H9 (cell line): ENCODE data around the gene COA6. TPM values are rescaled to one million over a fixed set of nuclear protein-coding genes. Genes with fewer than 3 reads are reported as not detected.

Experiments
- DNase-seq: peaks from one replicate; pipeline ENCODE4 v3.0.0-alpha.2; 2017
- H2AFZ ChIP-seq: one replicate; pipeline ENCODE4 v1.6.1; 2013; ENCODE audit warnings: mild to moderate bottlenecking, low read length, control low read depth, moderate library complexity
- H2AK5ac ChIP-seq: 2 replicates; pipeline ENCODE4 v1.6.1; 2013; ENCODE audit warnings: low read length, control low read depth, mixed read lengths; ENCODE audit not compliant: insufficient read length
- H2BK120ac ChIP-seq: one replicate; pipeline ENCODE4 v1.6.1; 2013; ENCODE audit warnings: low read depth, mild to moderate bottlenecking, low read length, control low read depth, inconsistent platforms; ENCODE audit not compliant: poor library complexity, severe bottlenecking
- H2BK12ac ChIP-seq: 2 replicates; pipeline ENCODE4 v1.6.1; 2013; ENCODE audit warnings: low read length, control low read depth, mixed read lengths, low read depth; ENCODE audit not compliant: insufficient read length
- H2BK15ac ChIP-seq: 2 replicates; pipeline ENCODE4 v1.6.1; 2013; ENCODE audit warnings: low read depth, low read length, control low read depth
- H2BK20ac ChIP-seq: one replicate; pipeline ENCODE4 v1.6.1; 2013; ENCODE audit warnings: low read depth, mild to moderate bottlenecking, low read length, control low read depth, inconsistent platforms; ENCODE audit not compliant: poor library complexity, severe bottlenecking
- H2BK5ac ChIP-seq: 2 replicates; pipeline ENCODE4 v1.6.1; 2013; ENCODE audit warnings: low read length, control low read depth, mixed read lengths; ENCODE audit not compliant: insufficient read length
- H3K14ac ChIP-seq: 2 replicates; pipeline ENCODE4 v1.6.1; 2013; ENCODE audit warnings: low read length, control low read depth; ENCODE audit not compliant: insufficient read depth
- H3K18ac ChIP-seq: 2 replicates; pipeline ENCODE4 v1.6.1; 2013; ENCODE audit warnings: low read depth, mild to moderate bottlenecking, mixed read lengths, low read length, control low read depth; ENCODE audit not compliant: insufficient read length
- H3K23ac ChIP-seq: 2 replicates; pipeline ENCODE4 v1.6.1; 2013; ENCODE audit warnings: low read length, control low read depth, mixed read lengths, low read depth; ENCODE audit not compliant: insufficient read length
- H3K23me2 ChIP-seq: 2 replicates; pipeline ENCODE4 v1.6.1; 2013; ENCODE audit warnings: low read depth, mild to moderate bottlenecking, mixed read lengths, low read length, control low read depth; ENCODE audit not compliant: insufficient read length, poor library complexity, severe bottlenecking
- H3K27ac ChIP-seq: 2 replicates; pipeline ENCODE4 v1.5.1; 2013; ENCODE audit warnings: low read length, control low read depth, mixed read lengths, low read depth; ENCODE audit not compliant: insufficient read length
- H3K27me3 ChIP-seq: 2 replicates; pipeline ENCODE4 v1.6.1; 2013; ENCODE audit warnings: low read length, control low read depth, inconsistent platforms; ENCODE audit not compliant: insufficient read depth
- H3K4ac ChIP-seq: 2 replicates; pipeline ENCODE4 v1.6.1; 2013; ENCODE audit warnings: low read depth, mild to moderate bottlenecking, control low read depth, inconsistent platforms, low read length, moderate library complexity
- H3K4me1 ChIP-seq: 2 replicates; pipeline ENCODE4 v1.6.1; 2013; ENCODE audit warnings: low read length, control low read depth, inconsistent platforms; ENCODE audit not compliant: insufficient read depth
- H3K4me2 ChIP-seq: 2 replicates; pipeline ENCODE4 v1.6.1; 2013; ENCODE audit warnings: low read length, control low read depth, mixed read lengths; ENCODE audit not compliant: insufficient read length, insufficient read depth
- H3K56ac ChIP-seq: 2 replicates; pipeline ENCODE4 v1.6.1; 2013; ENCODE audit warnings: low read depth, mild to moderate bottlenecking, mixed read lengths, low read length, control low read depth; ENCODE audit not compliant: insufficient read length
- H3K79me1 ChIP-seq: 2 replicates; pipeline ENCODE4 v1.6.1; 2013; ENCODE audit warnings: low read depth, mild to moderate bottlenecking, moderate library complexity, low read length, control low read depth, inconsistent platforms; ENCODE audit not compliant: insufficient read depth, poor library complexity, severe bottlenecking
- H3K79me2 ChIP-seq: 2 replicates; pipeline ENCODE4 v1.6.1; 2013; ENCODE audit warnings: low read length, control low read depth, inconsistent platforms; ENCODE audit not compliant: insufficient read depth
- H3K9ac ChIP-seq: 2 replicates; pipeline ENCODE4 v1.6.1; 2013; ENCODE audit warnings: low read length, control low read depth, mixed read lengths; ENCODE audit not compliant: insufficient read length; ENCODE audit errors: extremely low read depth
- H3K9me3 ChIP-seq: one replicate; pipeline ENCODE4 v1.6.1; 2013; ENCODE audit warnings: low read depth, low read length, inconsistent platforms; ENCODE audit not compliant: control insufficient read depth
- H3T11ph ChIP-seq: one replicate; pipeline ENCODE4 v1.6.1; 2013; ENCODE audit warnings: mild to moderate bottlenecking, low read length, control low read depth, inconsistent platforms
- H4K20me1 ChIP-seq: one replicate; pipeline ENCODE4 v1.6.1; 2013; ENCODE audit not compliant: control insufficient read depth, insufficient read length, insufficient read depth
- H4K5ac ChIP-seq: 2 replicates; pipeline ENCODE4 v1.6.1; 2013; ENCODE audit warnings: low read depth, mild to moderate bottlenecking, mixed read lengths, low read length, control low read depth; ENCODE audit not compliant: insufficient read length
- H4K8ac ChIP-seq: replicated peaks from 2 replicates; pipeline ENCODE4 v1.6.1; 2013; ENCODE audit warnings: low read length, control low read depth, mixed read lengths, low read depth; ENCODE audit not compliant: insufficient read length
- H4K91ac ChIP-seq: 2 replicates; pipeline ENCODE4 v1.6.1; 2013; ENCODE audit warnings: low read depth, mild to moderate bottlenecking, moderate library complexity, mixed read lengths, low read length, control low read depth; ENCODE audit not compliant: insufficient read length
- H3K27ac Mint-ChIP-seq, 3 experiments: 2 replicates in 2 of 3; 3 replicates in 1 of 3; pipeline ENCODE4 v1.8.0; 2020 to 2021; ENCODE audit warnings: mixed read lengths in 3 of 3, mild to moderate bottlenecking in 1 of 3, moderate library complexity in 1 of 3
- H3K27me3 Mint-ChIP-seq: 2 replicates; pipeline ENCODE4 v1.8.0; 2021; ENCODE audit warnings: low read depth, mild to moderate bottlenecking, moderate library complexity, mixed read lengths
- H3K36me3 Mint-ChIP-seq, 3 experiments: 2 replicates in 2 of 3; 3 replicates in 1 of 3; pipeline ENCODE4 v1.8.0; 2020 to 2021; ENCODE audit warnings: low read depth in 3 of 3, mixed read lengths in 3 of 3; ENCODE audit not compliant: insufficient read depth in 1 of 3
- H3K4me1 Mint-ChIP-seq, 2 experiments: 2 replicates each; pipeline ENCODE4 v1.8.0; 2020; ENCODE audit warnings: mixed read lengths in 2 of 2
- H3K4me3 Mint-ChIP-seq, 2 experiments: 2 replicates in 1 of 2; 3 replicates in 1 of 2; pipeline ENCODE4 v1.8.0; 2020 to 2021; ENCODE audit warnings: mild to moderate bottlenecking in 2 of 2, mixed read lengths in 2 of 2, moderate library complexity in 1 of 2
- H3K9me3 Mint-ChIP-seq, 2 experiments: 2 replicates in 1 of 2; 3 replicates in 1 of 2; pipeline ENCODE4 v1.8.0; 2020; ENCODE audit warnings: mild to moderate bottlenecking in 2 of 2, mixed read lengths in 2 of 2, moderate library complexity in 1 of 2
- CTCF ChIP-seq: fragments of 200-600 bp; sonication (generic); conservative IDR thresholded peaks from 3 replicates; pipeline ENCODE4 v1.8.0; 2021; ENCODE audit warnings: antibody characterized with exemption, mild to moderate bottlenecking
- WGBS: extraction: QIAGEN DNeasy Blood & Tissue Kit; methylation state at CpG from one replicate; pipeline ENCODE4 v1.1.7; 2013; ENCODE audit warnings: missing lambda C conversion rate, low lambda C conversion rate, mixed read lengths; ENCODE audit not compliant: insufficient read length; ENCODE audit errors: extremely low coverage; 5-methylcytosine and 5-hydroxymethylcytosine counted together
- total RNA-seq: library from RNA; stranded (reverse); gene quantifications from 2 replicates; pipeline ENCODE4 v1.2.1, GENCODE V29; 2021

Gene COA6
- total RNA-seq, 1 experiment from 2014 or later = 42.3 TPM

- Mint-ChIP-seq H3K4me1 (no peaks in the 10 kb centered on the region), H3K36me3 (peaks cover 0 to 18% (median 14%) of the 10 kb centered on the region in 3 experiments; a peak in 5 of 7 replicates), H3K4me3 (no peak overlapping the region), H3K9me3 (no peaks in the 10 kb centered on the region), H3K27me3 (no peaks in the 10 kb centered on the region; the same call in 1 of the 2 replicates), H3K27ac (peak overlapping the region in 1 of 3 experiments; percentile 8; a peak in 2 of 7 replicates)
- no peak overlapping the region for H3K56ac ChIP-seq
- H4K91ac ChIP-seq = no peak overlapping the region
- H4K5ac ChIP-seq = no peak overlapping the region
- H2AFZ ChIP-seq = no peak overlapping the region
- no peaks in the 10 kb centered on the region for H4K20me1 ChIP-seq
- no peak overlapping the region for H3K14ac ChIP-seq
- no peak overlapping the region for H2BK12ac ChIP-seq
- H4K8ac ChIP-seq = no peak overlapping the region
- H3K18ac ChIP-seq = no peak overlapping the region
- WGBS = 100% methylated on average over 1 of the region's 3 CpGs
- H3K79me2 ChIP-seq = no peaks in the 10 kb centered on the region
- no peaks in the 10 kb centered on the region for H3K9me3 ChIP-seq
- H2AK5ac ChIP-seq = no peak overlapping the region
- no peak overlapping the region for H2BK15ac ChIP-seq
- H3K79me1 ChIP-seq = no peaks in the 10 kb centered on the region
- no peaks in the 10 kb centered on the region for H3K27me3 ChIP-seq
- no peak overlapping the region for H3K9ac ChIP-seq
- no peak overlapping the region for H3K4ac ChIP-seq
- H3K23me2 ChIP-seq = no peaks in the 10 kb centered on the region
- H2BK5ac ChIP-seq = no peak overlapping the region
- no peak for TF ChIP-seq CTCF
- no peak overlapping the region for H2BK20ac ChIP-seq
- no peak for DNase-seq
- H3K27ac ChIP-seq = no peak overlapping the region
- no peak overlapping the region for H2BK120ac ChIP-seq
- no peak overlapping the region for H3K4me2 ChIP-seq
- no peak overlapping the region for H3K23ac ChIP-seq
- no peaks in the 10 kb centered on the region for H3K4me1 ChIP-seq
- H3T11ph ChIP-seq = no peak overlapping the region
Observed at GRCh38 chr1:234402939-234403338, 29.7 kb downstream of the COA6 start.
